SIG-M5 treated with dmso at 0.1 percent for 504 hours (cell line): ENCODE data around the gene CCDC73.
"Not testable (repeated sequence)": the region's sequence is repeated elsewhere in the genome, so short reads cannot be mapped to it uniquely, and the experiment has no call there.

ENCODE experiments used
- DNase-seq: peaks from one replicate; lab custom pipeline; 2025; ENCODE audit not compliant: unreplicated experiment; lab: John Stamatoyannopoulos, UW

The CCDC73 gene

GRCh38 chr11:32597921-32598320, 196.5 kb downstream of the CCDC73 start:
- no peak for DNase-seq

- not testable (repeated sequence) for DNase-seq
Measured at GRCh38 chr11:32596114-32596513, 198.3 kb downstream of the CCDC73 start.

- peak; percentile 88 for DNase-seq
Measured at GRCh38 chr11:32594272-32594671, 200.2 kb downstream of the CCDC73 start.

GRCh38 chr11:32586576-32587190, 207.8 kb downstream of the CCDC73 start:
- peak; percentile 48 for DNase-seq

GRCh38 chr11:32584921-32585320, 209.5 kb downstream of the CCDC73 start:
- DNase-seq = no peak

- DNase-seq = peak; percentile 91
Measured at GRCh38 chr11:32583459-32584271, 210.8 kb downstream of the CCDC73 start, which contains the start of gene EIF3M. EIF3M (plus strand) TSS chr11:32583831; CDS start chr11:32583888, 57 bp downstream.

- DNase-seq = no peak
Measured at GRCh38 chr11:32581556-32581955, 212.9 kb downstream of the CCDC73 start.

GRCh38 chr11:32580967-32581366, 213.5 kb downstream of the CCDC73 start:
- no peak for DNase-seq

- DNase-seq = no peak
Measured at GRCh38 chr11:32576456-32576855, 218.0 kb downstream of the CCDC73 start.

GRCh38 chr11:32575070-32575469, 219.4 kb downstream of the CCDC73 start:
- DNase-seq = no peak

GRCh38 chr11:32574421-32574820, 220.0 kb downstream of the CCDC73 start:
- DNase-seq = no peak

- DNase-seq = no peak
Measured at GRCh38 chr11:32573228-32573627, 221.2 kb downstream of the CCDC73 start.

- no peak for DNase-seq
Measured at GRCh38 chr11:32571039-32571438, 223.4 kb downstream of the CCDC73 start.

- DNase-seq = no peak
Measured at GRCh38 chr11:32569313-32569881, 225.1 kb downstream of the CCDC73 start.

- no peak for DNase-seq
Measured at GRCh38 chr11:32567154-32567553, 227.3 kb downstream of the CCDC73 start.

GRCh38 chr11:32566517-32566916, 227.9 kb downstream of the CCDC73 start:
- no peak for DNase-seq

- no peak for DNase-seq
Measured at GRCh38 chr11:32563600-32563959, 230.9 kb downstream of the CCDC73 start.

- no peak for DNase-seq
Measured at GRCh38 chr11:32562839-32563599, 231.4 kb downstream of the CCDC73 start.

- no peak for DNase-seq
Measured at GRCh38 chr11:32561835-32562234, 232.6 kb downstream of the CCDC73 start.

- no peak for DNase-seq
Measured at GRCh38 chr11:32555895-32556294, 238.6 kb downstream of the CCDC73 start.

- DNase-seq = no peak
Measured at GRCh38 chr11:32555091-32555490, 239.4 kb downstream of the CCDC73 start.
